Glomerular visceral epithelial cell (primary cell): ENCODE results near the gene PIGR.
A peak's percentile ranks its signal among the peaks of the same experiment; 100 is the strongest.

Experiments
- DNase-seq: peaks from one replicate; pipeline ENCODE4 v3.0.0-alpha.2; 2016; ENCODE audit errors: extremely low spot score

PIGR gene

DNA sequence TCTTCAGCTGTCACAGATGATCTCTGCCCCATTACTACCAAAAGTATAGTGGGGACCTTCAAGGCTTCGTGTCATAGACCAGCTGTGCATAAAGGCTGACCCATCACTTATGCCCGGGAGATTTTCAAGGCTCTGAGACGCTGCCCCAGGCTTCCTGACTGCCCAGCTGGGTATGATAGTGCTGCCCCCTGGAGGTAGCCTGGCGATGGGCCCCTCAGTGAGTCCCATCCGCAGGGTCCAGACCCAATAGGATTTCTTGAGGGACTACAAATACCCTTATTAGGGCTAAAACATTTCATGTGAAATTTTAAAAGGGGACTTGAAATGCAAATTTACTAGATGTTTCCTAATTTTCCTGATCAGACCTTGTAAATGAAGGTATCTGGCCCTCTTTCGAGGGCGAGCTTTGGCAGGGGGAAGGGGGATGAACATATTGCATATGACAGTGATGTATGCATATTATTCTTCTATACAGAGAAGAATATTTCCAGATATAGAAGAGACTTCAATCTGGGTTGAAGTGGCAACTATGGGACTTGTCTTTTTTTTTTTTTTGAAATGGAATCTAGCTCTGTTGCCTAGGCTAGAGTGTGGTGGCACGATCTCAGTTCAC, 12.8 kb downstream of the PIGR start:
- DNase-seq, result no peak

- DNase-seq, result no peak
Observed at GRCh38 chr1:206932177-206932576, 14.1 kb downstream of the PIGR start.

GRCh38 chr1:206931709-206932108, 14.6 kb downstream of the PIGR start:
- no peak for DNase-seq

DNA sequence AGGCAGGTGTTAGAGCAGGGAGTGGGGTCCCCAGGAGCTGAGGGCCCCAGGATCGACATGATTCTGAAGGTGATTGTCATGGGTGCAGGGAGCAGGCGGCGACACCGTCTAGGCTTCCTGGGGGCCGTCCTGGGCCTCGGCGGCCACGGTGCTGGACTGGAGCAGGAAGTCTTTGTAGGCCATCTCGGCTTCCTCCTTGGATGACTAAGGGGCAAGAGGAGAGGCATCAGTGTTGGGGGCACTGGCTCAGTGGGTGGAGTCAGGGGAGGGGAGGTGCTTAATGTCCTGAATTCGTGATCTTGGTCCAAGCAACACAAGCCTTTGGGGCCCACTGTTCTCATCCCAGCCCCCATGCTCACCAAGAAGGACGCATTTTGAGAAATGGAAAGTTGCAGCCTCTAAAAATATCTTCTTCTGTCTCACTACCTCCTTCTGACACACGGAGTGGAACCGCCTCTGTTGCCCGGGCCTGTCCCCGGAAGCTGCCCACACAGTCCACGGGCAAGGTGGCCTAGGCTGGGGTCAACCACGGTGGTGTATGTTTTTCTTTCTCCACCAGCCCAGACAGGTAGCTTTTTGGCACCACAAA, 16.0 kb downstream of the PIGR start:
- no peak for DNase-seq

DNA sequence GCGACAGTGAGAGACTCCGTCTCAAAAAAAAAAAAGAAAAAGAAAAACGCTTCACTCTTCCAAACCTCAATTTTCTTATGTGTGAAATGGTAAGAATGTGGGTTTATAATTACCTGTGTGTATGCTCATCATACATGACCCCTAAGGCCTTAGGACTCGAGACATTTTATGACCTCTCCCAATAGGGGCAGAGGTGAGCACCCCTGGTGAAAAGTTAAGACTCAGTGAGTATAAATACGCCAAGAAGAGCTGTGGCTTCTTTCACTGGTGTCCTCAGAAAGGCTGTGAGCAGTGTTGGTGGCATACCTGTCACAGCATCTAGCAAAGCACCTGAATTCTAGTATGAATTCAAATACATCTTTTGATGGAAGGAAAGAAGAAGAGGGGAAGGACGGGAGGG, 16.7 kb downstream of the PIGR start:
- DNase-seq, result no peak

DNA sequence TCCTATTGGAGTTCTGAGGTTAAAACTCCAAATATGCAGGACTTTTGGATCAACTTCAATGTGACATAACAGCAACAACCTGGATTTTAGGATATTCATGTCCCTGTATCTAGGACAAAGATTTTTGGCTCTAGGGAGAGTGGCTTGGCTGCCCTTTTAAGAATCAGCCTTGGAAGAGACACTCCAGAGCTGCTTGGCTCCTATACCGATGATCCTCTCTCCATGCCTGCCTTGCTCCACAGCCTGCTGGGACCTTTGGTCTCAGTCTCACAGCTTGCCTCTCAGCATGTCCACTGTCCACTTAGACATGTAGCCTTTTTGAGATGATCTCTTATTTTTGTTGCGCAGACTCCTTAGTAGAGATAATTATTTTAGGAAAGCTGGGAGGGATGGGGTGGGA, 20.0 kb downstream of the PIGR start:
- DNase-seq, result no peak

GRCh38 chr1:206925106-206925736, 21.0 kb downstream of the PIGR start:
- DNase-seq, result peak; percentile 22

DNA sequence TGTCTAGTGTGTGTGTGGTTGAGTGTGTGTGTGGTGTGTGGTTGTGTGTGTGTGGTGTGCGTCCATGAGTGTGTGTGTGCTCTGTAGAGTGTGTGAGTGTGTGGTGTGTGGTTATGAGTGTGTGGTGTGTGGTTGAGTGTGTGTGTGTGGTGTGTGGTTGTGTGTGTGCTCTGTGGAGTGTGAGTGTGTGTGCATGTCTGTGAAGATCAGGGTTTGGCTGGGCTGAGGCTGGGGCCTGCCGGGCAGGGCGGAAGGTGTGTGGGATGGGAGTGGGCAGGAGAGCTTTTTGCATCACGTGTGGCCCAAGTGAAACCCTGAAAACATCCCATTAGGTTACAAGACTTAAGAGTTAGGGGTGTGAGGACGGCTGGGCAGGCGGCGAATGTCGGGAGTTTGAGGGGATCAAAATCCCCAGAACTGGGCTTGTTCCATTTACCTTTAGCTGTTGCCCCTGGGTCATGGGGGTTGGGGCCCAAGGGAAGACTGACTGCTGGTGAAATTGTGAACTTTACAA, 21.6 kb downstream of the PIGR start:
- DNase-seq, result no peak

DNA sequence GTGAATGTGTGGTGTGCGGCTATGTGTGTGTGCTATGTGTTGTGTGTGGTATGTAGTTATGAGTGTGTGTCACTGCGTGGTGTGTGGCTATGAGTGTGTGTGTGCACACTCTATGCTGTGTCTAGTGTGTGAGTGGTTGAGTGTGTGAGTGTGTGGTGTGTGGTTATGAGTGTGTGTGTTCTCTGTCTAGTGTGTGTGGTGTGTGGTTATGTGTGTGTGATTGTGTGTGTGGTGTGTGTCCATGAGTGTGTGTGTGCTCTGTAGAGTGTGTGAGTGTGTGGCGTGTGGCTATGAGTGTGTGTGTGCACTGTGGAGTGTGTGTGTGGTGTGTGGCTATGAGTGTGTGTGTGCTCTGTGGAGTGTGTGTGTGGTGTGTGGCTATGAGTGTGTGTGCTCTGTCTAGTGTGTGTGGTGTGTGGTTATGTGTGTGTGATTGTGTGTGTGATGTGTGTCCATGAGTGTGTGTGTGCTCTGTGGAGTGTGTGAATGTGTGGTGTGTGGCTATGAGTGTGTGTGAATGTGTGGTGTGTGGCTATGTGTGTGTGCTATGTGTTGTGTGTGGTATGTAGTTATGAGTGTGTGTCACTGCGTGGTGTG, 22.2 kb downstream of the PIGR start:
- peak; percentile 8 for DNase-seq

DNA sequence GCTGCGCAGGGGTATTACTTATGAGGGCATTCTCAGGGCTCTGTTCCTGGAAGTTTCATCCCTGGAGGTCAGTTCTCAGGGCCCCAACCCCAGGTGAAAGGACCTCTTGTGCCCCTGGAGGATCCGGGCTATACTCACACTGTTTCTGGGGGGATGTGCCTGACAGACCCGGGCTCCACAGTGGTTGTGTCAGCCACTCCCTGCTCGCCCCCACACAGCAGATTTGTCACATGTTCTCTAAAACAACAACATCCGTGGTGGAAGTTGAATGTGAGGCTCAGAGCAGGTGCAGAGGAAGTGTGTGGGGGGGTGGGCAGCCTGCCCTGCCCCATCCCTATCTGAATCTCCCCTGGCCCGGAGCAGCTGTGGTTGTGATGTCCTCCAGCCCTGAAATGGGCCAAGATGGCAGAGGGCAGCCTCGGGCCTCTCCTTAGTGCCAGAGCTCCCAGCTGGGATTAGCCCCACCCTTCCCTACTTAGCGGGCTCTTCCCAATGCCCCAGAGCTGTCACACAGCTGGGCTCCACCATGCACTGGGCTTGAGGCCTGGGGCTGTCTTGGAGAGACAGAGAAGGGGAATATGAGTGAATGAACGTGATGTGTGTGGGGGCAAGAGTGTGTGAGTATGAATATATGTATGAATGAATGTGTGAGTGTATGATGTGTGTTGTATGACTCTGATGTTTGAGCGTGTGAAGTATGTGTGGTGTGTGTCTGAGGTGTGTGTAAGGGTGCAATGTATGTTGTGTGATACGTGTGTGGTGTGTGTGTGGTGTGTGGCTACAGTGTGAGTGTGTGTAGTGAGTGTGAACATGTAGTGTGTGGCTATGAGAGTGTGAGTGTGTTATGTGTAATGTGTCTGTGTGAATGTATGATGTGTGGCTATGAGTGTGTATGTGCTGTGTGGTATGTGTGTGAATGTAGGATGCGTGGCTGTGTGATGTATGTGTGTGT, 23.0 kb downstream of the PIGR start:
- no peak for DNase-seq

DNA sequence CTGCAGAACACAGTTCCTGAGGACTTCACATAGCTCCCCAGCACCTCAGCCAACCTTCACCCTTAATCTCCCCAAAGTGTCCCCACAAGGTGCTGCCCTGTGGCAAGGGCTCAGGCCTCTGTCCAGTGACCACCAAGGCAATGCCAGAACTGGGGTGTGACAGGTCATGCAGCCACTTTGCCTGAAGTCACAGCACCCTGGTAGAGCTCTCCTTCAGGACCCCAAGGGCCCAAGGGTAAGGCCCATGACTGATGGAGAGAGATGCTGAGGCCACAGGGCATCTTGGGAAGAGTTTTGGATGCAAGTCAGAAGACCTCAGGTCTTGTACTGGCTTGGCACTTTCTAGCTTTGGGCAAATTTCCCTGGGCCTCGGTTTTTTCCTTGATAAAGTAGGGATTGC, 23.7 kb downstream of the PIGR start:
- no peak for DNase-seq

DNA sequence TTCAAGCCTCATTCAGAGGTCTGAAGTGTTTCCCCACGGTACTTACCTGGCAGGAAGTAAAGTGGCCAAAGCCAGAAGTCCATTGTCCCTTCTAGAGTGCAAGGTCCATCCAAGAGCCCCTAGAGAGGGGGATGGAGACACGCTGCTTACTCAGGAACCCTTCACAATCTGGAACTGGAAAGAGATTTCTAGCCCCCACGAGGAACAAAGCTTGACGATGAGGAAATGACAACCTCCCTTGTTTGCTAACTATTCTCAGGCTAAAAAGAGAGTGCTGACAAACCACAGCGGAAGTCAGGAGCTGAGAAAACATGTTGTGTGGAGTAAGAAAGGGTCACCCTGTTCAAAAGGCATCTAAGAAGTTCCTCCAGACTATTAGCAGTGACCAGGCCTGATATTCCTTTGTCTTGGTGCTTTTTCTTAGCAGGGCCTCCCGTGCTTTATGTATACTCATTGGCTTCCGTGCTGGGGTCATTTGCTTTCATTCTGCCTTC, 24.4 kb downstream of the PIGR start, which contains the start of gene FCMR:
TSS of gene FCMR (minus strand) at position 170 of the 494 bp plus-strand sequence. CDS start at position 83, 87 bp downstream.
- DNase-seq, result no peak

DNA sequence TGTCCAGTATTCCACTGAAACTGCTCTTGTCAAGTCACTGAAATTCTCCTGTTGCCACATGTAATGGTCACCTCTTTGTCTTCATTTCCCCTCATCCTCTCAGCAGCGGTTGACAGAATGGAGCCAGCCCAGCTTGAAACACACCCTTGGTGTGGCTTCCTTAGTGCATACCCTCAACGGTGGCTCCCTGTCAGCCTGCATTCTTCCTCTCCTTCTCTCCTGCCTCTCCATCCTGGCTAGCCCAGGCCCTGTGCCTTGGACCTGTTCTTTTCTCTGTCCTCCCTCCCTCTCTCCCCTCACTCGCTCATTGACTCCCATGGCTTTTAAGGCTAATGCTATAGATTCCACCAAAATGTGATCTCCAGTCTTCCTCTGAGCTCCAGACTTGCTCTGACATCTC, 28.2 kb downstream of the PIGR start:
- DNase-seq, result no peak

GRCh38 chr1:206916000-206916709, 30.1 kb downstream of the PIGR start:
- DNase-seq, result no peak

DNA sequence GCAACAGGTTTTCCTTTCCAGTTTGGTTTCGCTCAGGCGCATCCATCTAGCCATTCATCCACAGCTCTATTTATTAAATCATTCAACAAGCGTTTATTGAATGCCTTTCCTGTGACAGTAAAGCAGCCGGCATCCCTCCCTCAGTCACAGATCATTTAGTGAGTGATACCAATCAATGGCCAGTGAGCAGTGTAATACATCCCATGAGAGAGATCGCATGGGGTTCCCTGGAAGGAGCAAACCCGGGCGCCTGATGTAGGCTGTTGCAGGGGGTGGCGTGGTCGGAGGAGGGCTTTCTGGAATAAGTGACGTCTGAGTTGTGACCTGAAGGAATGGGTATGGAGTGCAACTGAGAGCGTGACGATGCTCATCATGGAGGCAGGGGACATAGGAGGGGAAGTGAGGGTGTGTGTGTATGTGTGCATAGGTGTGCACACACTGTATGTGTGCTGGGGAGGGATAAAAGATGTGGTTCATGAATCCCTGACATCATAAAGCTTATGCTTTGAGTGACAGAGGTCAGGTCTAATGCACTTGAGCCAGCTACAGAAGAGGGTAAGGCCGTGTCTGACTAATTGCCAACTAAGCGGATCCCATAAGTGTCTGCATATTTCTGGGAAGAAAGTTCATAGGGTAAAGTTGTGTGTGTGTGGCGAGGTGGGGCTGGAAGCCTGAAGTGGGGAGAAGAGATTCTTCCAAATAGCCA, 31.1 kb downstream of the PIGR start:
- DNase-seq, result peak; percentile 15

GRCh38 chr1:206913766-206914537, 32.3 kb downstream of the PIGR start:
- DNase-seq, result no peak

- peak; percentile 79 for DNase-seq
Observed at GRCh38 chr1:206912445-206913095, 33.7 kb downstream of the PIGR start.

DNA sequence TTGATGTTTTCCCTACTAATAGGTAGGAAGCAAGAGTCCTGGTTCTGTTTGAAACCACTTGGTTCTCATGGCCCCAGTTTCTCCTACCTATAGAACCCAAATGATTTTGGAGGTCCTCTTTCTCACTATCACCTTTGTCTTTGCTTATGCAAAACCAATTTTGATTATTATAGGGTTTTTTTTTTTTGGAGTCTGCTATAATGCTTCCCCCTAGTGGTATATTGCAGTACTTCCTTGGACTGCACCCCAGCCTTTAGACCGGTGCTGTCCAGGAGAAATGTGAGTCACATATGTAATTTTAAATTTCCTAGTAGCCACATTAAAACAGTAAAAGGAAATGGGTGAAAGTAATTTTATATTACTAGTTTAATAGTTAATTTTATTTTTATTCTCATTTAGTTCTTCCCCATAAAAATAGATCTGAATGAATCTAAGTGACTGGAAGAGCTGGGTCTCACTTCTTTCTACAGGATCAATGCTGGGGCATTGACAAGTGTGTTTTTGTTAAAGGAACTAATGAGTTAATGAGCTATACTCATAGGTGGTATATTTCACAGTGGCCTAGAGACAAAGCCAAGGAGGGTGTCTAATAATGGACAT, 35.1 kb downstream of the PIGR start:
- peak; percentile 71 for DNase-seq
